Suprapubic skin (tissue), 4 donors: Measurements from ENCODE around the gene SLC6A6. TPM values are rescaled to one million over a fixed set of nuclear protein-coding genes. Genes with fewer than 3 reads are reported as not detected.
"Not testable (repeated sequence)": the region's sequence is repeated elsewhere in the genome, so short reads cannot be mapped to it uniquely, and the experiment has no call there.

ENCODE experiments used
- DNase-seq, 2 donors: peaks; one replicate each; pipeline ENCODE4 v3.0.0-alpha.2; 2019; ENCODE audit warnings: low spot score in 2 of 2
- H3K27ac ChIP-seq: fragments of 200-600 bp; sonication (generic); one replicate; pipeline ENCODE4 v1.5.1; 2019
- H3K27me3 ChIP-seq: fragments of 200-600 bp; sonication (generic); one replicate; pipeline ENCODE4 v1.5.1; 2019
- H3K36me3 ChIP-seq: fragments of 200-600 bp; sonication (generic); one replicate; pipeline ENCODE4 v1.5.1; 2019
- H3K4me1 ChIP-seq: fragments of 200-600 bp; sonication (generic); one replicate; pipeline ENCODE4 v1.5.1; 2019
- H3K4me3 ChIP-seq: fragments of 200-600 bp; sonication (generic); one replicate; pipeline ENCODE4 v1.5.1; 2019; ENCODE audit warnings: mild to moderate bottlenecking
- H3K9me3 ChIP-seq: fragments of 200-600 bp; sonication (generic); one replicate; pipeline ENCODE4 v1.5.1; 2019
- EP300 ChIP-seq: sonication (generic); formaldehyde crosslinking; IDR thresholded peaks from one replicate; pipeline ENCODE4 v1.6.1; 2017; ENCODE audit warnings: antibody characterized with exemption
- POLR2A ChIP-seq, 2 donors: fragments of 450-650 bp; IDR thresholded peaks; one replicate each; pipeline ENCODE4 v1.6.1; 2017; ENCODE audit warnings: antibody characterized with exemption in 2 of 2, mild to moderate bottlenecking in 2 of 2, moderate library complexity in 2 of 2
- POLR2AphosphoS5 ChIP-seq, 3 donors: sonication (generic); formaldehyde crosslinking; IDR thresholded peaks; one replicate each; pipeline ENCODE4 v1.6.1; 2017; ENCODE audit warnings: antibody characterized with exemption in 3 of 3
- WGBS: methylation state at CpG from one replicate; pipeline ENCODE4 v1.1.5; 2018; 5-methylcytosine and 5-hydroxymethylcytosine counted together
- total RNA-seq, 4 donors: library from RNA; depleted of rRNA; stranded (reverse); fragments of >200 nt; gene quantifications; one replicate each; pipeline ENCODE4 v1.1.0, GENCODE V29; 2016
- TF ChIP-seq, protein P1 (sequence below), 2 donors: fragments of 200-600 bp in 1 of 2; fragments of 450-650 bp in 1 of 2; sonication (generic) in 1 of 2; IDR thresholded peaks; one replicate each; pipeline ENCODE4 v1.5.1; 2016 to 2019; ENCODE audit warnings: antibody characterized with exemption in 2 of 2, mild to moderate bottlenecking in 1 of 2, moderate library complexity in 1 of 2

Gene SLC6A6
- total RNA-seq, 4 donors from 2014 or later: 85.4 to 149 (median 102) TPM

DNA sequence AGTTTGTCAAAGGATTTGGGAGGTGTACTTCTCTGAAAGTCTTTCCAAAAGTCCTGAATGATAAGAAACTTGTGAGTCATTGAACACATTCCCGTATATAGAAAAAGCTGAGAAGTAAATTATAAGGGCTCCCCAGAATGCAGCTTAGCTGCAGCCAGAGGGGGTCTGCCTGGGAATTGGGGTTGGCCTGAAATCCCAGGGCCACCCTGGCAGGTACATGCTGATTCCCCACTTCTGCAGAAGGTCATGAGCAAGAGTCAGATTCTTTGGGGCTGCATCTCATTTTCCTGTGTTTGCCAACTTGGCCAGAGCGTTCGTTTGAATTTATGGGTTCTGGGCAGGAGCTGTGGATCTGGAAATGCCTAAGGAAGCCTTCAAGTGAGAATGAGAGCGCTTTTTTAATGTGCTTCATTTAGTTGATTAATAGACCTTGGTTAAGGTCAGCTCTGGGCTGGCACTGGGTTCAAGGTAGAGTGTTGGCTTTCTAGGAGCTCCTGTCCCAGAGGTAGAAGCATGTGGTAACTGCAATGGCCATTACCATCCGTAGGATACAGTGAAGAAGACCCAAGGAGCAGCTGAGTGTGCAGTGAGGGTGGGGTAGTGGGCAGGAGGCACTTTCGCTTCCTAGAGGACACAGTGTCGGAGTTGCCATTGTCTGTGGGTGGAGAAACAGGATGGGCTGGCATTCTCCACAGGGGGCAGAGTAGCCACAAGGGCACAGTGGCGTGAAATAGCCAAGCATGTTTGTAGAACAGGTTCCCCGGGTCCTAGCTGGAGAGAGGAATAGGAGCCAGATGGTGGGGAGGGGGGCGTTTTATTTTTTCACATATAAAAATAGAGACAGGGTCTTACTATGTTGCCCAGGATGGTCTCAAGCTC, 3.2 kb downstream of the SLC6A6 start:
- peak overlapping the region; percentile 69 for H3K4me3 ChIP-seq
- 42% methylated on average over 9 of the region's 10 CpGs for WGBS
- H3K9me3 ChIP-seq: no peaks in the 10 kb centered on the region
- H3K27ac ChIP-seq: no peak overlapping the region
- H3K4me1 ChIP-seq: peaks cover 53% of the 10 kb centered on the region
- H3K27me3 ChIP-seq: no peaks in the 10 kb centered on the region
- DNase-seq: no peak
- TF ChIP-seq, protein P1, sequence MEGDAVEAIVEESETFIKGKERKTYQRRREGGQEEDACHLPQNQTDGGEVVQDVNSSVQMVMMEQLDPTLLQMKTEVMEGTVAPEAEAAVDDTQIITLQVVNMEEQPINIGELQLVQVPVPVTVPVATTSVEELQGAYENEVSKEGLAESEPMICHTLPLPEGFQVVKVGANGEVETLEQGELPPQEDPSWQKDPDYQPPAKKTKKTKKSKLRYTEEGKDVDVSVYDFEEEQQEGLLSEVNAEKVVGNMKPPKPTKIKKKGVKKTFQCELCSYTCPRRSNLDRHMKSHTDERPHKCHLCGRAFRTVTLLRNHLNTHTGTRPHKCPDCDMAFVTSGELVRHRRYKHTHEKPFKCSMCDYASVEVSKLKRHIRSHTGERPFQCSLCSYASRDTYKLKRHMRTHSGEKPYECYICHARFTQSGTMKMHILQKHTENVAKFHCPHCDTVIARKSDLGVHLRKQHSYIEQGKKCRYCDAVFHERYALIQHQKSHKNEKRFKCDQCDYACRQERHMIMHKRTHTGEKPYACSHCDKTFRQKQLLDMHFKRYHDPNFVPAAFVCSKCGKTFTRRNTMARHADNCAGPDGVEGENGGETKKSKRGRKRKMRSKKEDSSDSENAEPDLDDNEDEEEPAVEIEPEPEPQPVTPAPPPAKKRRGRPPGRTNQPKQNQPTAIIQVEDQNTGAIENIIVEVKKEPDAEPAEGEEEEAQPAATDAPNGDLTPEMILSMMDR (IDR thresholded peaks at IDR 0.05): no peak
- TF ChIP-seq EP300: no peak
- TF ChIP-seq POLR2A (IDR thresholded peaks at IDR 0.05): no peak
- no peak for TF ChIP-seq POLR2AphosphoS5 (IDR thresholded peaks at IDR 0.05)
- peaks cover under 1% of the 10 kb centered on the region for H3K36me3 ChIP-seq

DNA sequence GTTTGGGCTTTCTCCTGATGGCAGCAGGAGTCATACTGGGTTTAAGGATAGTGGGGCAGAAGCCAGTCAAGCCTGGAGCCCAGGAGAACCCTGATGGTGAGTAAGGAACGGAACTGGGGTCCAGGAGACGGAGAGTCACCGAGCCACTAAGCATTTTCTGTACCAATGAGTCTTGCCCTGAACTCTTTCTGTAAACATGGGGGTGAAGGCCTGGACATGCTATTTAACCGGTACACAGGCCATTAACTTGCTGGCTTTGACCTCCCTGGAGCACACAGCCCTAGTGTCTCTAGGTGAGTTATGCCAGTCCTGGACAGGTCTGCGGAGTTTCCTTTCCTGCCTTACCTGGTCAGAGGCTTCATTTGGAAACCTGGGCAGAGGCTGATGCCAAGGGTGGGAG, 3.9 kb downstream of the SLC6A6 start:
- Histone ChIP-seq H3K27me3 (no peaks in the 10 kb centered on the region), H3K4me1 (peaks cover 59% of the 10 kb centered on the region), H3K27ac (no peak overlapping the region), H3K36me3 (peaks cover 5% of the 10 kb centered on the region), H3K9me3 (no peaks in the 10 kb centered on the region), H3K4me3 (peak overlapping the region; percentile 69)
- DNase-seq: no peak
- 67% methylated on average over 5 of the region's 5 CpGs for WGBS
- TF ChIP-seq POLR2A (IDR thresholded peaks at IDR 0.05) (no peak), EP300 (no peak), POLR2AphosphoS5 (IDR thresholded peaks at IDR 0.05) (no peak)

DNA sequence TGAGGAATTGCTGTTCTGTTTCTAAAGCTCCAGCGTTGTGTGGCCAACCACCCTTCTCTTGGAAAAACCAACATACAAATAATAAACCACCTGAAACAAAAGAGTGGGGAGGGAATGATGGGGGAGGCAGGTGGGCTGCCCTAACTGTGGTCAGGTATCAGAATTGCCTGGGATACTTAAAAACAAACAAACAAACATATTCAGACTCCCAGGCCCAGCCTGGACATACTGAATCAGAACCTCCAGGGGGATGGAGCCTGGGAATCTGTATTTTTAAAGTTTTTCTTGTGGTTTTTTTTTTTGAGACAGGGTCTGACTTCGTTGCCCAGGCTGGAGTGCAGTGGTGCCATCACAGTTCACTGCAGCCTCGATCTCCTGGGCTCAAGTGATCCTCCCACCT, 4.4 kb downstream of the SLC6A6 start:
- H3K36me3 ChIP-seq: peaks cover 9% of the 10 kb centered on the region
- H3K4me1 ChIP-seq: peaks cover 56% of the 10 kb centered on the region
- no peak overlapping the region for H3K27ac ChIP-seq
- H3K4me3 ChIP-seq: no peak overlapping the region
- H3K9me3 ChIP-seq: no peaks in the 10 kb centered on the region
- 68% methylated on average over 3 of the region's 3 CpGs for WGBS
- TF ChIP-seq POLR2AphosphoS5 (IDR thresholded peaks at IDR 0.05) (no peak), EP300 (no peak), POLR2A (IDR thresholded peaks at IDR 0.05) (no peak)
- TF ChIP-seq, protein P1 (IDR thresholded peaks at IDR 0.05): no peak
- no peaks in the 10 kb centered on the region for H3K27me3 ChIP-seq
- no peak for DNase-seq

DNA sequence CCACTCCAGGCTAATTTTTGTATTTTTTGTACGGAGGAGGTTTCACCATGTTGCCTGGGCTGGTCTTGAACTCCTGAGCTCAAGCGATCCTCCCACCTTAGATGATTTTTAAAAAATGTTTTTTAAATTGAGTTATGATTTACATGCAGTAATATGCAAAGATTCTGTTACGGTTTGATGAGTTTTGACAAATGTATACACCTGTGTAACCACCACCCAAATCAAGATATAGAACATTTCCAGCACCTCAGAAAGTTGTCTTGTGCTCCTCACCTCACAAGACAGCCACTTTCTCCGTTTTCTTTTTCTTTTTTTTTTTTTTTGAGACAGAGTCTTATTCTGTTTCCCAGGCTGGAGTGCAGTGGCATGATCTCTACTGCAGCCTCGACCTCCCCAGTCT, 4.8 kb downstream of the SLC6A6 start:
- Histone ChIP-seq H3K4me3 (no peak overlapping the region), H3K27me3 (no peaks in the 10 kb centered on the region), H3K27ac (no peak overlapping the region), H3K36me3 (peaks cover 12% of the 10 kb centered on the region), H3K4me1 (peaks cover 51% of the 10 kb centered on the region), H3K9me3 (no peaks in the 10 kb centered on the region)
- no peak for DNase-seq
- 88% methylated on average over 5 of the region's 5 CpGs for WGBS
- TF ChIP-seq, protein P1 (IDR thresholded peaks at IDR 0.05): no peak
- TF ChIP-seq POLR2A (IDR thresholded peaks at IDR 0.05) (no peak), POLR2AphosphoS5 (IDR thresholded peaks at IDR 0.05) (no peak)

GRCh38 chr3:14409779-14410063, 7.3 kb downstream of the SLC6A6 start:
- H3K27me3 ChIP-seq, DNase-seq, H3K9me3 ChIP-seq, H3K27ac ChIP-seq, H3K4me3 ChIP-seq: not testable (repeated sequence)
- WGBS: 91% methylated on average over 6 of the region's 6 CpGs
- peaks cover 44% of the 10 kb centered on the region for H3K4me1 ChIP-seq
- H3K36me3 ChIP-seq: peaks cover 12% of the 10 kb centered on the region

DNA sequence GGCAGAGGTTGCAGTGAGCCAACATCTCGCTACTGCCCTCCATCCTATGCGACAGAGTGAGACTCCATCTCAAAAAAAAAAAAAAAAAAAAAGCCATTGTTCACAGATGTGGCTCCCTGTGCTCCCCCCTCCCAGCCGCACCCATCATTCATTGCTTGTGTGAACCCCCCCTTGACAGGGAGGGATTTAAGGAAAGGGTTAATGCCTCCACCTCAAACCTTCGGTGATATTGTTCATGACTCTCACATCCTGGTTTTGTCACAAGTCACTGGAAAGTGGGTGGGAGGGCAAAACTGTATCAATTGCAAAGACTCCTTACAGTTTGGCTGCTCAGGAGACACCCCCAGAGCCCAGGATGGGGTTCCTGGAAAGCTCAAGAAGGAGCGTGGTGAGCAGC, 7.7 kb downstream of the SLC6A6 start:
- TF ChIP-seq POLR2AphosphoS5 (IDR thresholded peaks at IDR 0.05) (no peak), EP300 (no peak), POLR2A (IDR thresholded peaks at IDR 0.05) (no peak)
- TF ChIP-seq, protein P1 (IDR thresholded peaks at IDR 0.05): no peak
- no peak overlapping the region for H3K4me3 ChIP-seq
- WGBS: 76% methylated on average over 5 of the region's 5 CpGs
- peaks cover 13% of the 10 kb centered on the region for H3K36me3 ChIP-seq
- peaks cover 40% of the 10 kb centered on the region for H3K4me1 ChIP-seq
- DNase-seq: no peak
- H3K27ac ChIP-seq: no peak overlapping the region
- no peaks in the 10 kb centered on the region for H3K9me3 ChIP-seq
- H3K27me3 ChIP-seq: no peaks in the 10 kb centered on the region
